SU-DHL-6 (cell line): ENCODE data around the gene ARHGEF4.

Experiments used
- H2AFZ ChIP-seq: fragments of 200-600 bp; sonication (generic); 2 replicates; pipeline ENCODE4 v1.6.1; 2014; ENCODE audit warnings: low read depth, mild to moderate bottlenecking, moderate library complexity, mixed read lengths, antibody characterized with exemption, low read length; ENCODE audit not compliant: severe bottlenecking
- H3F3A ChIP-seq: fragments of 200-600 bp; shearing (Covaris generic); 2 replicates; pipeline ENCODE4 v1.6.0; 2016; ENCODE audit warnings: antibody characterized with exemption, mild to moderate bottlenecking; ENCODE audit not compliant: insufficient read depth
- H3K27ac ChIP-seq: fragments of 200-600 bp; sonication (generic); 2 replicates; pipeline ENCODE4 v1.5.1; 2016; ENCODE audit warnings: low read depth, mild to moderate bottlenecking, low read length, moderate library complexity, mixed read lengths
- H3K27me3 ChIP-seq: fragments of 200-600 bp; sonication (generic), shearing (Covaris generic); 2 replicates; pipeline ENCODE4 v1.6.0; 2014; ENCODE audit warnings: mild to moderate bottlenecking, low read length
- H3K36me3 ChIP-seq: fragments of 200-600 bp; sonication (generic); 2 replicates; pipeline ENCODE4 v1.6.1; 2014; ENCODE audit warnings: mild to moderate bottlenecking, low read length, mixed read lengths
- H3K4me2 ChIP-seq: fragments of 300-600, 200-600 bp; shearing (Covaris generic), sonication (generic); 2 replicates; pipeline ENCODE4 v1.6.0; 2014; ENCODE audit warnings: low read length, low read depth, mild to moderate bottlenecking; ENCODE audit not compliant: poor library complexity, severe bottlenecking
- H3K4me3 ChIP-seq: fragments of 200-600 bp; sonication (generic); 2 replicates; pipeline ENCODE4 v1.5.1; 2014; ENCODE audit warnings: antibody characterized with exemption, low read length, mild to moderate bottlenecking, mixed read lengths; ENCODE audit not compliant: insufficient read depth, poor library complexity, severe bottlenecking
- H3K79me2 ChIP-seq: fragments of 200-600 bp; sonication (generic); 2 replicates; pipeline ENCODE4 v1.6.1; 2014; ENCODE audit warnings: mild to moderate bottlenecking, low read length, moderate library complexity; ENCODE audit not compliant: insufficient read depth
- H3K9ac ChIP-seq: fragments of 200-600 bp; sonication (generic); 2 replicates; pipeline ENCODE4 v1.7.0; 2014; ENCODE audit warnings: mild to moderate bottlenecking, low read length
- H3K9me2 ChIP-seq: fragments of 200-600 bp; sonication (generic); replicated peaks from 2 replicates; pipeline ENCODE4 v1.6.1; 2014; ENCODE audit warnings: low read length; ENCODE audit not compliant: insufficient read depth
- H3K9me3 ChIP-seq: fragments of 200-600 bp; sonication (generic); 2 replicates; pipeline ENCODE4 v1.6.1; 2014; ENCODE audit warnings: low read length, mixed read lengths; ENCODE audit not compliant: insufficient read depth
- H4K20me1 ChIP-seq: fragments of 200-600 bp; sonication (generic); 2 replicates; pipeline ENCODE4 v1.6.1; 2014; ENCODE audit warnings: low read depth, mild to moderate bottlenecking, antibody characterized with exemption, low read length, moderate library complexity, mixed read lengths
- CTCF ChIP-seq: fragments of 200-600 bp; sonication (generic); IDR thresholded peaks from one replicate; pipeline ENCODE4 v1.5.1; 2017; ENCODE audit warnings: antibody characterized with exemption, mild to moderate bottlenecking, low read length, moderate library complexity; ENCODE audit not compliant: insufficient read depth, poor library complexity, severe bottlenecking
- EZH2phosphoT487 ChIP-seq: fragments of 200-600 bp; sonication (generic), shearing (Covaris generic); conservative IDR thresholded peaks from 2 replicates; pipeline ENCODE4 v1.6.1; 2018; ENCODE audit warnings: mild to moderate bottlenecking, antibody characterized with exemption, low read length, moderate library complexity, mixed read lengths

The ARHGEF4 gene

GRCh38 chr2:130921164-130921476, 84.4 kb downstream of the ARHGEF4 start:
- no peak overlapping the region for H3K4me3 ChIP-seq
- H3K9me3 ChIP-seq: no peaks in the 10 kb centered on the region
- no peak overlapping the region for H3K27ac ChIP-seq
- H2AFZ ChIP-seq: no peak overlapping the region
- TF ChIP-seq EZH2phosphoT487: no peak
- TF ChIP-seq CTCF: no peak
- H3F3A ChIP-seq: no peaks in the 10 kb centered on the region
- no peak overlapping the region for H3K4me2 ChIP-seq
- no peaks in the 10 kb centered on the region for H3K27me3 ChIP-seq
- H4K20me1 ChIP-seq: no peaks in the 10 kb centered on the region
- H3K9ac ChIP-seq: no peak overlapping the region
- H3K36me3 ChIP-seq: no peaks in the 10 kb centered on the region
- no peaks in the 10 kb centered on the region for H3K9me2 ChIP-seq
- H3K79me2 ChIP-seq: no peaks in the 10 kb centered on the region

DNA sequence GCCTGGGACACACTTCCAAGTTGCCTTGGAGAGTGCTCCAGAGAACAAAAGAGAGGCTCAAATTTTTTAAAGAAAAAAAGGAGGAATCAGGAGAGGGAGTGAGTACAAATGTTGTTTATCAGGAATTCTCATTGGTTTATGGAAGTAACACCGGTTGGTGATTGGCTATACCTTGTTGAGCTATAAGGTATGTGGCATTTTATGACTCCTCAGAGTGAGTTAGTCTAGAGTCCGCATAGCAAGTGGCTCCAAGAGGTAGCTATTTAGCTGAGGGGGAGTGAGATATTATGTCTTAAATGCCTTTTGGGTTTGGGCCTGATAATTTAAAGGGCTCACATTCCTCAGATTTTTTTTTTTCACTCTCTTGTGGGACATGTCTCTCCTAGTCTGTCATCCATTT, 85.7 kb downstream of the ARHGEF4 start:
- H3K27ac ChIP-seq: no peak overlapping the region
- no peaks in the 10 kb centered on the region for H3K27me3 ChIP-seq
- H3K4me3 ChIP-seq: no peak overlapping the region
- H3K79me2 ChIP-seq: no peaks in the 10 kb centered on the region
- H3K9me2 ChIP-seq: no peaks in the 10 kb centered on the region
- TF ChIP-seq EZH2phosphoT487 (no peak), CTCF (no peak)
- no peak overlapping the region for H3K4me2 ChIP-seq
- H4K20me1 ChIP-seq: no peaks in the 10 kb centered on the region
- H3F3A ChIP-seq: no peaks in the 10 kb centered on the region
- H3K9me3 ChIP-seq: no peaks in the 10 kb centered on the region
- H3K9ac ChIP-seq: no peak overlapping the region
- no peaks in the 10 kb centered on the region for H3K36me3 ChIP-seq
- H2AFZ ChIP-seq: no peak overlapping the region

GRCh38 chr2:130928385-130928784, 91.7 kb downstream of the ARHGEF4 start:
- TF ChIP-seq CTCF (no peak), EZH2phosphoT487 (no peak)
- Histone ChIP-seq H3K4me2 (no peak overlapping the region), H3K79me2 (no peaks in the 10 kb centered on the region)

More at GRCh38 chr2:130928385-130928784, 91.7 kb downstream of the ARHGEF4 start:
- H3K27me3 ChIP-seq: no peaks in the 10 kb centered on the region
- H2AFZ ChIP-seq: no peak overlapping the region
- no peaks in the 10 kb centered on the region for H3K9me3 ChIP-seq
- no peaks in the 10 kb centered on the region for H3F3A ChIP-seq
- no peaks in the 10 kb centered on the region for H4K20me1 ChIP-seq
- H3K27ac ChIP-seq: no peak overlapping the region
- no peaks in the 10 kb centered on the region for H3K36me3 ChIP-seq
- H3K9me2 ChIP-seq: no peaks in the 10 kb centered on the region
- H3K4me3 ChIP-seq: no peak overlapping the region
- H3K9ac ChIP-seq: no peak overlapping the region
